Stimulated activated CD8-positive, alpha-beta memory T cell treated with anti-CD3 and anti-CD28 coated beads, Interleukin-7, amount 100 ng/mL, for 1 hour (primary cell): Measurements from ENCODE around the gene FLACC1.

Experiments used
- DNase-seq, 2 donors: peaks; one replicate each; pipeline ENCODE4 v3.0.0-alpha.2; 2020; ENCODE audit warnings: low read depth in 2 of 2

FLACC1 gene

DNA sequence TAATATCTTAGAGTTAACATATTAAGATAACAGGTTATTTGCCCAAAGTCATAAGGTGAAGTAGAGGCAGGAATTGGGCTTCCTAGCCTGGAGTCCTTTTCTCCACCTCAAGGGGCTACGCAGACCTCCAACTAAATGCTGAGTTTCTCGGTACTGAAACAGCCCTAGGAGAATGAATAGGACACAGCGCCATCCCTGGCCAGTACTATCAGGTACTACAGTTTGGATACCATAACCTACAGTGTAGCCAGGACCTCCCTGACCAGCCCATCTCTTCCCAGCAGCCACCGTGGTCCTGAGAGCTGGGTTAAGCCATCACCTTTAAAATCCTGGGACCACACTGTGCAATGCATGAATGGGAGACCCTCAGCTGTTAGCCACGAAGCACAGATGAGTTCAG lies 81.2 kb downstream of the FLACC1 start:
- no peak for DNase-seq

GRCh38 chr2:201275069-201275468 lies 82.1 kb downstream of the FLACC1 start:
- DNase-seq: no peak

DNA sequence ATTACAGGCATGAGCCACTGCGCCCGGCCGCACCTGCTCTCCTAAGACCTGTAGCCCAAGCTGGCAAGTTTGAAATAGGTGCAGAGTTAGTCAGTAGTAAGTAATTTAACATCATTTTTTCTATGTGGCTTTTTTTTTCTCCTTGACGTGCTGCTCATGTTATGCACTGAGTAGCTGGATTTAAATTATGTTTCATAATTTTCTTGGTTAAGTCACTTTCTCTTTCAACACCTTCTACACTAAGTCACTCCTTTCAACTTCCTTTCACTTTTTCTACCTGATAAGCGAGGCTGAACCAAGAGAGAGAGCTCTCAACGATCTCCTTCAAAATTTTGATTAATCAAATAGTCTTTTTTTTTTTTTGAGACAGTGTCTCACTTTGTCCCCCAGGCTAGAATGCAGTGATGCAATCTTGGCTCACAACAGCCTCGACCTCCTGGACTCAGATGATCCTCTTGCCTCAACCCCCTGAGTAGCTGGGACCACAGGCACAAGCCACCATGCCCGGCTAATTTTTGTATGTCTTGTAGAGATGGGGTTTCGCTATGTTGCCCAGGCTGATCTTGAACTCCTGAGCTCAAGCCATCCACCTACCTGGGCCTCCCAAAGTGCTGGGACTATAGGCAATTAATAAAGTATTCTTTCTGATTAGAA lies 83.7 kb downstream of the FLACC1 start:
- no peak for DNase-seq

GRCh38 chr2:201271917-201272316 lies 85.2 kb downstream of the FLACC1 start:
- DNase-seq: no peak

DNA sequence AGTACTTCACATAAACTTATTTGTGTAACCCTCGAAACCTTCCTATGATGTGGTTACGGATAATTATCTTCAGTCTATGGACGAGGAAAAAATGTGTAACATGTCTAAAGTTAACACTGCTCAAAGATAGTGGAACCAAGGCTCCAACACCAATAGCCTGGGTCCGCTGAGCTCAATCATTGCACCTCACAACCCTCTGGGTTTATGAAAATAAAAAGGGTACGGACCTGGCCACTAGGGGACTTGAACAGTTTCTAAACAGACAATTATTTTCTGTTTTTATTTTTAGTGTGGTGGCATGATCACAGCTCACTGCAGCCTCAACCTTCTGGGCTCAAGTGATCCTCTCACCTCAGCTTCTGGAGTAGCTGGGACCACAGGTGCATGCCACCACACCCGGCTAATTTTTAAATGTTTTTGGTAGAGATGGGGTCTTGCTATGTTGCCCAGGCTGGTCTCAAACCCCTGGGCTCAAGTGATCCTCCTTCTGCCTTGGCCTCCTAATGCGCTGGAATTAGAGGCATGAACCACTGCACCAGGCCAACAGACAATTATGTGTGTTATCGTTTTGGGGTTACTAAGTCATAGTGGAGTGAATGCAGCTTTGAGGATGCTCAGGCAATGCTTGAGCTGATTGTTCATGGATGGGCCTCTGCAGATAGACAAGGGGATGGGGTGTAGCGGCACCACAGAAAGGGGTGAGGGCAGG lies 86.7 kb downstream of the FLACC1 start:
- DNase-seq: no peak

DNA sequence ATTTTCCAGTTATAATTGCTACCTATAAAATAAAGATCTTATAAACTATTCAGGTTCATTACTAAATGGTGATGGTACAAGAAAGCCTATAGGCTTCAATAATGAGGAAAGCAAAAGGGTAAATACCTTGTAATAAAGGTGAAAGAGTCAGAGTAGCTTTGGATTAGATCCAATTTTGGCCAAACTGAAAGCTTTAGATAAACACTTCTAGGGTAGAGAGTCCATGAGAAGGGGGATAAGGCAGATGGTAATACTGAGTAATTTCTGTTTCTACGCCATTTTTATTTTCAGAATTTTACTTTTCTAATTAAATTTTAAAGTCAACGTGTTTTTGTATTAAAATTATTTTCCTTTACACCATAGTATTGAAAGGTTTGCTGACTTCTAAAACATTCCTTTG lies 87.4 kb downstream of the FLACC1 start:
- no peak for DNase-seq

DNA sequence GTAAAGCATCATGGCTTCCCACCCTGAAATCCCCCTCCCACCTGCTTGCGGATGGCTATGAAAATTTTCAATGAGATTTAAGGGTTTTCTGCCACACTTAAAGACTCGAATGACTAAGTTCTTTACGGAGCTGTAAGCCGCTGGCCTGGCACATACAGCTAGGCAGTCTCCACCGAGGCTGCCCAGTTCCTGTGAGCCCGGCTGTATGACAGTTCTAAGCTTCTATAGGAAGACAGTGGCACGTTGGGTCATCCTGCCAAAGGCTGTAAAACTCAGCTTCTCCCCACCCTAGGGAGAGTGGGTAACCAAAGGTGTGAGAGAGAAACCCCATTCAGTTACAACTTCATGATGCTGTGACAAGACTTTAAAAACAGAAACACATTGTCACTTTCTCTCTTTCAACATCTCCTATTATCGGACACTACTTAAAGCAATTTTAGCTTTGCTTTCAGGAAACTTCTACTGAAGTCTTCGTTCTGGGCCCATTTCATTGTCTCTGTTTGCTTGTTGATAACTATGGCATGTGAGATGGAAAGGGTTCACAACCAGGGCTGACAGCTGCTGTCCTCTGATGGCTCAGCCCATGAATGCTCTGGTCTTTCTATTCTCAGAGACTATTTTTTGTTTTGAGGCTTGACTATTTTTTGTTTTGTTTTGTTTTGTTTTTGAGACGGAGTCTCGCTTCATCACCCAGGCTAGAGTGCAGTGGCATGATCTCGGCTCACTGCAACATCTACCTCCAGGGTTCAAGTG lies 89.7 kb downstream of the FLACC1 start:
- DNase-seq: no peak

GRCh38 chr2:201266629-201267028 lies 90.5 kb downstream of the FLACC1 start:
- no peak for DNase-seq

DNA sequence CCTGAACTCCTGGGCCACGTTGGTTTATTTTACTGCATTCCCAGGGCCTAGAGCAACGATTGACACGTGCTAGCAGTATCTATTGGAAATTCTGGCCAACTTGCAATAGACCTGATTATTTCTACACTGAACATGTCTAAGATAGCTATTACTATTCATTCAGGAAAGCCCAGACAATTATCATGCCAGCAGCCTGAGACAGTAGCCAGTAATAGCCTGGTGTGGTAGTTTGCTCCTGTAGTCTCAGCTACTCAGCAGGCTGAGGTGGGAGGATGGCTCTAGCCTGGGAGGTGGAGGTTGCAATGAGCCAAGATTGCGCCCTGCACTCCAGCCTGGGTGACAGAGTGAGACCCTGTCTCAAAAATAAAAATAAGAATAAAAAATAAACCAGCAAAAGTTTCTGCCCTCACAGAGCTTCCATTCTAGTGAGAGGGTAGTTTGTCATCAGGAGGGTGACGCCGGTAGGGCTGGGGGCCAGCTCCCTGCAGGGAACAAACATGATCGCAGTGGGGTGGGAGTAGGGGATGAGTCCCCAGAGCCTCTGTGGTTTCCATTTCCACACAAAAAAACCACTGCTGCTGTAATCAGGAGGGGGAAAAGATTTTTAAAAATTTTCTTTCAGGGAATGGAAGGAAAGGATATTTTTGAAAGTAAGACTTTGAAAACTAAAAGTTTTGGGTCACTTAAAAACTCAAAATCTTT lies 92.5 kb downstream of the FLACC1 start:
- no peak for DNase-seq

DNA sequence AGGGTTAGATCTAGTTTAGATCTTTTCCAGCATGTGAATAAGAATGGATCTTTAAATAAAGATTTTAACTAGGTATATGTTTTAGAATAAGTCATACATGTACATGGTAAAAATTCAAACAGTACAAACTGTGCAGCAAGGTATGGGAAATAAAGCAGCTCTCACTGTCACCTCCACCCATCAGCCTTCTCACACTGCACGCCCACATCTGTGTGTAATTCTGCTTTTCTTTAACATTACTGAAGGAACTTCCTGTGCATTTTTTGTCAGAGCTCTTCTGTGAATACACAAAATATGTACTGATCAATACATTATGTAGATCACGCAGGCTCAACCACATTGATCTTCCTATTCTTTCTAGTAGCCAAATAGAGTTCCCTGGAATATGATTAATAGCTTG lies 93.4 kb downstream of the FLACC1 start:
- no peak for DNase-seq

- DNase-seq: no peak
These were observed 94.4 kb downstream of the FLACC1 start for GRCh38 chr2:201262718-201263117.

- no peak for DNase-seq
These were observed 95.2 kb downstream of the FLACC1 start for GRCh38 chr2:201261906-201262305.

GRCh38 chr2:201261471-201261870 lies 95.7 kb downstream of the FLACC1 start:
- DNase-seq: peak in 1 of 2 donors; percentile 28

- peak in 1 of 2 donors; percentile 37 for DNase-seq
These were observed 96.8 kb downstream of the FLACC1 start, which contains the start of gene CASP8 for GRCh38 chr2:201260302-201260800. Gene CASP8 (plus strand): TSS chr2:201260536. CDS start chr2:201266487, 5,951 bp downstream.

- DNase-seq: no peak
These were observed 98.2 kb downstream of the FLACC1 start for GRCh38 chr2:201258666-201259615.

GRCh38 chr2:201257956-201258665 lies 99.0 kb downstream of the FLACC1 start:
- peak; percentile 70 to 82 for DNase-seq

GRCh38 chr2:201257381-201257955 lies 99.7 kb downstream of the FLACC1 start:
- DNase-seq: no peak

DNA sequence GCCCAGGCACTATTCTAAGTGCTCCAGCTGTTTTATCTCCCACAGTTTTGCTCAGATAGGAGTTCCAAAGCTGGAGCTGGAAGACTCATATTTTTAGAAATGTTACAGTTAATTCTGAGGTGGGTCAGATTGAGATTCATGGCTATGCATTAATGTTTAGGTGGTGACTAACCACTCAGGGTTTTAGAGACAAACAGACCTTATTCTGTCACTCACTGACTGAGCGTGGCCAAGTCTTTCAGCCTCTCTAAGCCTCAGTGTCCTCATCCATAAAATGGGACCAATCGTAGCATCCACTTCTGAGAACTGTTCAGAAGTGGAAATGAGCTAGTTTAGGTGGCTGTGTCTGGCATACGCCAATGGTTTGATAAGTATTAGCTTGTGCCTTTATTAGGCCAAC lies 101.1 kb downstream of the FLACC1 start:
- no peak for DNase-seq

- DNase-seq: no peak
These were observed 101.6 kb downstream of the FLACC1 start for GRCh38 chr2:201255408-201256033.
